GM12891 (cell line): ENCODE measurements around the gene TRIP6.

ENCODE experiments used
- POLR2A ChIP-seq: IDR thresholded peaks from 2 replicates; pipeline ENCODE4 v1.6.1; 2011; ENCODE audit warnings: low read depth, low read length, control low read depth
- POLR2AphosphoS5 ChIP-seq: IDR thresholded peaks from 2 replicates; pipeline ENCODE4 v1.6.1; 2011; ENCODE audit warnings: low read depth, low read length, control low read depth
- SPI1 ChIP-seq: IDR thresholded peaks from 2 replicates; pipeline ENCODE4 v1.6.1; 2011; ENCODE audit warnings: low read depth, low read length, control low read depth

GRCh38 chr7:100825751-100826513, 41.3 kb upstream of the TRIP6 start:
- no peak for TF ChIP-seq POLR2A
- TF ChIP-seq POLR2AphosphoS5, result no peak
- no peak for TF ChIP-seq SPI1
